Psoas muscle (tissue), 8 donors: ENCODE results near the gene GNAQ. TPM values are rescaled to one million over a fixed set of nuclear protein-coding genes. Genes with fewer than 3 reads are reported as not detected.
A peak's percentile ranks its signal among the peaks of the same experiment; 100 is the strongest.
"Not testable (repeated sequence)": the region's sequence is repeated elsewhere in the genome, so short reads cannot be mapped to it uniquely, and the experiment has no call there.

ENCODE experiments used
- ATAC-seq, 4 donors: fragments of 200-7000 bp; cut with Tn5 transposase; one replicate each; pipeline ENCODE4 v1.9.1; 2020; ENCODE audit warnings: moderate library complexity in 3 of 4, mild to moderate bottlenecking in 2 of 4
- DNase-seq, 2 donors: peaks; one replicate each; pipeline ENCODE4 v3.0.0-alpha.2; 2020
- H3K27ac ChIP-seq: fragments of 200-600 bp; one replicate; pipeline ENCODE4 v1.8.0; 2022
- H3K27me3 ChIP-seq, 3 donors: fragments of 200-600 bp in 1 of 3; one replicate each; pipeline versions ENCODE4 v1.6.1 to v1.8.0; 2013 to 2022; ENCODE audit warnings: low read length in 2 of 3, mild to moderate bottlenecking in 2 of 3, moderate library complexity in 1 of 3; ENCODE audit not compliant: insufficient read depth in 3 of 3
- H3K36me3 ChIP-seq, 2 donors: fragments of 200-600 bp in 1 of 2; one replicate each; pipeline versions ENCODE4 v1.6.1 to v1.8.0; 2013 to 2022; ENCODE audit warnings: low read depth in 1 of 2, mild to moderate bottlenecking in 1 of 2, moderate library complexity in 1 of 2; ENCODE audit not compliant: insufficient read depth in 1 of 2
- H3K4me1 ChIP-seq: fragments of 200-600 bp; one replicate; pipeline ENCODE4 v1.8.0; 2022
- H3K4me3 ChIP-seq: fragments of 200-600 bp; one replicate; pipeline ENCODE4 v1.8.0; 2022; ENCODE audit warnings: mild to moderate bottlenecking
- H3K9me3 ChIP-seq: fragments of 200-600 bp; one replicate; pipeline ENCODE4 v1.8.0; 2022
- CTCF ChIP-seq: fragments of 200-600 bp; IDR thresholded peaks from one replicate; pipeline ENCODE4 v1.8.0; 2022; ENCODE audit warnings: antibody characterized with exemption
- WGBS, 3 donors: extraction: QIAGEN DNeasy Blood & Tissue Kit; methylation state at CpG; one replicate each; pipeline versions ENCODE4 v1.1.6 to v1.1.7; 2013; 5-methylcytosine and 5-hydroxymethylcytosine counted together
- intact Hi-C, 2 donors: fragments of 100-400 bp; cut with DNase I; formaldehyde crosslinking; loops; one replicate each; pipeline versions ENCODE4 v1.11.0 to v1.14.2; 2022
- polyA plus RNA-seq, 3 donors: library from polyadenylated mRNA; stranded (reverse); fragments of 200-250 nt; gene quantifications; one replicate each; pipeline ENCODE4 v1.2.3, GENCODE V29; 2013
- total RNA-seq, 4 donors: library from RNA; stranded (reverse); fragmentation: NEBNext Ultra II Directional in 2 of 4; extraction: Animal tissue kit (Norgen Biotek cat#: 25700) in 2 of 4; gene quantifications; one replicate each; pipeline versions ENCODE4 v1.2.1 to v1.2.4, GENCODE V29; 2021 to 2023
- donor health status: healthy with polysubstance abuse.
- donor health status: DM: no; HTN: no; CAD: no; lungs with moderate emphysema.
- donor health status: Bipolar disorder and iron deficiency.
- donor health status: healthy.
- donor health status: DM: yes; HTN: yes; CAD: no.
- donor health status: DM: no; HTN: no; CAD: no.
- donor health status: DM: no; HTN: no; CAD: no.
- donor health status: DM: yes; HTN: yes; CAD: no.

GNAQ gene
- total and polyA plus RNA-seq, 7 donors = 8.3 to 26.6 (median 23.8) TPM

- no peaks in the 10 kb centered on the region for H3K9me3 ChIP-seq
- no peaks in the 10 kb centered on the region for H3K36me3 ChIP-seq
- no peak for ATAC-seq
- no peak overlapping the region for H3K4me3 ChIP-seq
- H3K27me3 ChIP-seq = no peaks in the 10 kb centered on the region
- intact Hi-C loops = no loop called here
- no peak overlapping the region for H3K27ac ChIP-seq
- DNase-seq = peak in 1 of 2 donors; percentile 32
- 72 to 74% (median 74%) methylated on average over 8 of the region's 8 CpGs for WGBS, 3 donors
- no peak for TF ChIP-seq CTCF
- H3K4me1 ChIP-seq = peaks cover 10% of the 10 kb centered on the region
Measured at GRCh38 chr9:77879437-77879943, 152.1 kb downstream of the GNAQ start.

- H3K4me1 ChIP-seq, H3K27me3 ChIP-seq, H3K36me3 ChIP-seq, ATAC-seq, intact Hi-C loops, H3K4me3 ChIP-seq, DNase-seq, H3K9me3 ChIP-seq, H3K27ac ChIP-seq: not testable (repeated sequence)
- 73 to 82% (median 78%) methylated on average over 5 of the region's 5 CpGs for WGBS, 3 donors
Measured at GRCh38 chr9:77878793-77879192, 152.8 kb downstream of the GNAQ start.

- Histone ChIP-seq H3K27ac (no peak overlapping the region), H3K9me3 (no peaks in the 10 kb centered on the region), H3K4me3 (no peak overlapping the region), H3K4me1 (no peaks in the 10 kb centered on the region), H3K27me3 (no peaks in the 10 kb centered on the region), H3K36me3 (no peaks in the 10 kb centered on the region)
- DNase-seq (no peak), ATAC-seq (no peak)
- 81 to 88% (median 84%) methylated on average over 1 of the region's 1 CpG for whole genome bisulfite sequencing, 3 donors
- intact Hi-C loops = no loop called here
- no peak for TF ChIP-seq CTCF
Measured at GRCh38 chr9:77877976-77878375, 153.6 kb downstream of the GNAQ start.

GRCh38 chr9:77876590-77876989 is 155.0 kb downstream of the GNAQ start:
- no peak for ATAC-seq
- no peak for DNase-seq
- Histone ChIP-seq H3K4me3 (no peak overlapping the region), H3K27me3 (no peaks in the 10 kb centered on the region), H3K36me3 (no peaks in the 10 kb centered on the region), H3K27ac (no peak overlapping the region), H3K9me3 (no peaks in the 10 kb centered on the region), H3K4me1 (no peaks in the 10 kb centered on the region)
- TF ChIP-seq CTCF = no peak
- intact Hi-C loops = no loop called here
- WGBS, 3 donors = 94 to 95% (median 95%) methylated on average over 3 of the region's 3 CpGs

DNA sequence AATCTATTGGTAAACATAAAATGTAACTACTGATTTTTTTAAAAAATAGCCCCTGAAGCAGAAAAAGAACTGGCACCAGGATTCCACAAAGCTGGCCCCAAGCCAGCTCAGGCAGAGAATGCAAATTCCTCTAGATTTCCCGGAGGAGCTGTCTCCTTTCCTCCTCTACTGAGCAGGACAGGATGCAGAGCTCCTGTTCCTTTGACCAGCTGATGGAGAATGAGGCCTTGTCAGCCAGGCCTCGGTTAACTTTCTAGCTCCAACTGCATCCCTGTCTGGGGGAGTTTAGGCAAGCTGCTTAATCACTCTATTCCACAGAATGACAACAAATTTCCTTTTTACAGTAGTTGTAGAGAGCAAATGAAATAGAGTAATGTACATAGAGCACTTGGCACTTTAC is 155.5 kb downstream of the GNAQ start:
- ATAC-seq (no peak), DNase-seq (no peak)

More for the DNA sequence above, 155.5 kb downstream of the GNAQ start:
- Histone ChIP-seq H3K27me3 (no peaks in the 10 kb centered on the region), H3K4me3 (no peak overlapping the region), H3K9me3 (no peaks in the 10 kb centered on the region), H3K4me1 (no peaks in the 10 kb centered on the region), H3K27ac (no peak overlapping the region), H3K36me3 (no peaks in the 10 kb centered on the region)
- TF ChIP-seq CTCF = no peak
- 16 to 21% (median 19%) methylated on average over 2 of the region's 2 CpGs for WGBS, 3 donors
- intact Hi-C loops = no loop called here
